IPS-18a (cell line): ENCODE results near the gene TXNIP.

Experiments used
- H3K27ac ChIP-seq: one replicate; pipeline ENCODE4 v1.5.1; 2013; ENCODE audit warnings: low read length
- H3K27me3 ChIP-seq: one replicate; pipeline ENCODE4 v1.6.1; 2013; ENCODE audit warnings: mild to moderate bottlenecking, low read length; ENCODE audit not compliant: control insufficient read depth, insufficient read depth
- H3K36me3 ChIP-seq: one replicate; pipeline ENCODE4 v1.6.1; 2013; ENCODE audit warnings: low read depth, low read length; ENCODE audit not compliant: control insufficient read depth
- H3K4me1 ChIP-seq: one replicate; pipeline ENCODE4 v1.6.1; 2013; ENCODE audit warnings: low read depth, low read length; ENCODE audit not compliant: control insufficient read depth
- H3K4me3 ChIP-seq: one replicate; pipeline ENCODE4 v1.5.1; 2013; ENCODE audit warnings: low read length
- H3K9ac ChIP-seq: one replicate; pipeline ENCODE4 v1.6.1; 2013; ENCODE audit warnings: mild to moderate bottlenecking, low read length, moderate library complexity
- H3K9me3 ChIP-seq: one replicate; pipeline ENCODE4 v1.6.1; 2013; ENCODE audit warnings: low read depth, low read length; ENCODE audit not compliant: control insufficient read depth

The TXNIP gene

GRCh38 chr1:145944532-145944931, 51.8 kb downstream of the TXNIP start:
- Histone ChIP-seq H3K27me3 (no peaks in the 10 kb centered on the region), H3K27ac (no peak overlapping the region), H3K36me3 (no peaks in the 10 kb centered on the region), H3K4me1 (peaks cover 13% of the 10 kb centered on the region), H3K9me3 (no peaks in the 10 kb centered on the region), H3K4me3 (no peak overlapping the region), H3K9ac (no peak overlapping the region)

GRCh38 chr1:145942871-145943270, 53.5 kb downstream of the TXNIP start:
- no peaks in the 10 kb centered on the region for H3K36me3 ChIP-seq
- H3K9me3 ChIP-seq: no peaks in the 10 kb centered on the region
- no peaks in the 10 kb centered on the region for H3K27me3 ChIP-seq
- H3K4me3 ChIP-seq: no peak overlapping the region
- H3K9ac ChIP-seq: no peak overlapping the region
- H3K27ac ChIP-seq: no peak overlapping the region
- peaks cover 11% of the 10 kb centered on the region for H3K4me1 ChIP-seq
